GM18520 (cell line): ENCODE results near the gene HEXIM2.
A peak's percentile ranks its signal among the peaks of the same experiment; 100 is the strongest.

Source experiments
- ATAC-seq: cut with Tn5 transposase; IDR thresholded peaks from one replicate; pipeline ENCODE4 v1.9.1; 2021; ENCODE audit not compliant: unreplicated experiment

Gene HEXIM2

DNA sequence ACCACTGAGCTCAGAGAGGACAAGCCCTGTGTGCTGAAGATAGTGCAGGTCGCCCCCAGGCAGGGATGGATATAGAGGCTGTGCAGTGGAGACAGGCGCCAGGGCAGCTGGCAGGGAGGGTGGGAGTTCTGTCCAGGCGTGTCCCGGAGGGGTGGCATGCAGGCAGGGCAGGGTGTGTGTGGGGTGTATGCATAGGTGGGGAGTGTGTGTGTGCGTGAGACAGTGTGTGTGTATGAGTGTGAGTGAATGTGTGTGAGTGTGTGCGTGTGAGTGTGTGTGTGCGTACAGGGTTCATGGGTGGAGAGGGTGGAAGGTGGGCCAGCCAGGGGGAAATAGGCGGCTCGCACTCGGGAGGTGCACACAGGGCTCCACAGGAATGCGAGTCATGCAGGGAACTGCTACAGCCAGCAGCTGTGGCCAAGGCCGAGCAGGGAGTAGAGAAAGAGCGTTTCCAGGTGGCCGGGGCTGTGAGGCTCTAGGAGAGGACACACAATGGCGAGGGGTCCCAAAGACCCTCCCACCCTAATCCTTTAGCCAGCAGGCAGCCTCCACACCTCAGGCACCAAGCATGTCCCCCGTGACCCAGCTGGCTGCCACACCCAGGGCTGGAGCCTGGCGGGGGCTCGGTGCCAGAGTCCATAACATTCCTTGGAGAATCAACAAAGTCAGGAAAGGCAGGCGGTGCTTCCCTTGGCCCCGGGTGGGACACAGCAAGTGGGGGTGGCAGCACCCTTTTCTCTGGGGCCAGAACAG lies 34.0 kb upstream of the HEXIM2 start:
- ATAC-seq: no peak

DNA sequence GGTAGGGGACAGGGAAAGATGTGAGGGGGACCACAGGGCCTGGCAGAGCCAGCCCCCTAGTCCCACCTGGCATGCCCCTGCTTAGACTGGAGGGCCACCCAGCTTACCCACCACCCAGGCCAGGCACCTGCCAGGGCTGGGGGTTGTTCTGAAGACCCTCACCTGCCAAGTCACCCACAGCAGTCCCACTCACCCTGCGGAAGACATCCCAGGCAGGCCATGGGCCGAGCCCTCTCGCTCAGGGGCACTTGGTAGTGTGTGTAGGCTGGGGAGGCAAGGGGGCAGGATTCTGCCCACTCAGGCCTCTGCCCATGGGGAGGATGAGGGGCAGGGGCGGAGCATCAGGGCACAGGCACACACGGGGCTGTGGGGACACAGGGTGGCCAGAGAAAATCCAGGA lies 33.3 kb upstream of the HEXIM2 start:
- no peak for ATAC-seq

DNA sequence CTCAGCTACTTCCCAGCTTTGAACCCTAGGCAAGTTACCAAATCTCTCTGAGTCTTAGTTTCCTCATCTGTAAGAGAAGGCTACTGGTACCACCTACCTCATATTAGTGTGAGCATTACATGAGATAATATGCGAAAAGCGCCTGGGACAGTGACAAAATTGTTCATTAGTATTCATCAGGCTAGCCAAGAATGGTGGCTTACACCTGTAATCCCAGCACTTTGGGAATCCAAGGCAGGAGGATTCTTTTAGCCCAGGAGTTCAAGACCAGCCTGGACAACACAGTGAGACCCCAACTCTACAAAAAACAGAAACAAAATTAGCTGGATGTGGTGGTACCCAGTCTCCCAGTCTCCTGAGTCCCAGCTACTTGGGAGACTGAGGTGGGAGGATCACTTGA lies 32.7 kb upstream of the HEXIM2 start:
- no peak for ATAC-seq

DNA sequence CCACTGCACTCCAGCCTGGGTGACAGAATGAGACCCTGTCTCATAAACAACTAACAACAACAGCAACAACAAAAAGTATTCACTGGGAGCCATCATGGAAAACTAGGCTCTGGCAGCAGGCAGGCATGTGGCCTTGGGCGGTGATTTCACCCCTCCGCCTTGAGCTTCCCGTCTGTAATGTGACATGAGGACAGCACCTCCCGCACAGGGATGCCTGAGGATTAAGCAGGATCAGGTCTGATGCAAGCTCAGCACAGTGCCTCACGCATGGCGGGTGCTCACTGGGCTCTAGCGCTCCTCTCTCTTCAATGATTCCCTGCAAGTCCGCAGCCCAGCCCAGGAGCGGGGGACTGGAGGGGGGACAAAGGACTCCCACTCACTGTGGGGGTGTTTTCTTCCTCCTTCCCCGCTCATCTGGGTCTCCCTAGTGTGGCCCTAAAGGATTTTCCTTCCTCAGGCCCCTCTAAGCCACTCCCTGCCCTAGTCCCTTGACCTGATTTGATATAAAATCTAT lies 32.2 kb upstream of the HEXIM2 start:
- ATAC-seq: no peak

DNA sequence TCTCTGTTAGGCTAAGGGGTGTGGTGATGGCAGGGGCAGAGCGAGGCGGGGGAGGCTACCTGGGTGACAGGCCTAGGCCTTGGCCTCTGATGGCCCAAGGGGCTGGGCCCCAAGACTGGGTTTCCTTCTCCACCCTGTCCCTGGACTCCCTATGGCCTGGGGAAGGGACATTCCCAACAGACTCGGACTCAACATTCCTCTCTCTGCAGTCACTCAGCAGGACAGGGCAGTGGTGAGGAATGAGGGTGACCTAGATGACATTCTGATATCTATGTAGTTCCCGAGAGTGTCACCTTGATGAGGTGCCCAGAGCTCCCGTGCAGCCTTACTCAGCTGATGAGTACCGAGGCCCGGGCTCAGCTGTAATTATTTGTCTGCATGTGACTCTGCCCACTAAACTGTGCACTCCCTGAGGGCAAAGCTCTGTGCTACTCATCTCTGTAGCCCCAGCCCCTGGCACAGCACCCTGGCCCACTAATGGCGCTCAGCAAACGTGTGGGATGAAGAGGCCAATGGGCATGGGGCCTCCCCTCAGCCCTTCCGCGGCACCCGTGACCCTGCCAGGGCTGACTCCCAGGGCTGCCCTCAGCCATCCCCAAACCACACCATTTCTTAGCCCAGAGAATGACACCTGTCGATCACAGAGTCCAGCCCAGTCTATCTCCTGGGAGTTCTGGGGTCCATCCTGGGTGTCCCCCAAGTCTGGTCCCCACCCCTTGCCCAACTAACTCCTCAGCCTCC lies 31.6 kb upstream of the HEXIM2 start:
- no peak for ATAC-seq

DNA sequence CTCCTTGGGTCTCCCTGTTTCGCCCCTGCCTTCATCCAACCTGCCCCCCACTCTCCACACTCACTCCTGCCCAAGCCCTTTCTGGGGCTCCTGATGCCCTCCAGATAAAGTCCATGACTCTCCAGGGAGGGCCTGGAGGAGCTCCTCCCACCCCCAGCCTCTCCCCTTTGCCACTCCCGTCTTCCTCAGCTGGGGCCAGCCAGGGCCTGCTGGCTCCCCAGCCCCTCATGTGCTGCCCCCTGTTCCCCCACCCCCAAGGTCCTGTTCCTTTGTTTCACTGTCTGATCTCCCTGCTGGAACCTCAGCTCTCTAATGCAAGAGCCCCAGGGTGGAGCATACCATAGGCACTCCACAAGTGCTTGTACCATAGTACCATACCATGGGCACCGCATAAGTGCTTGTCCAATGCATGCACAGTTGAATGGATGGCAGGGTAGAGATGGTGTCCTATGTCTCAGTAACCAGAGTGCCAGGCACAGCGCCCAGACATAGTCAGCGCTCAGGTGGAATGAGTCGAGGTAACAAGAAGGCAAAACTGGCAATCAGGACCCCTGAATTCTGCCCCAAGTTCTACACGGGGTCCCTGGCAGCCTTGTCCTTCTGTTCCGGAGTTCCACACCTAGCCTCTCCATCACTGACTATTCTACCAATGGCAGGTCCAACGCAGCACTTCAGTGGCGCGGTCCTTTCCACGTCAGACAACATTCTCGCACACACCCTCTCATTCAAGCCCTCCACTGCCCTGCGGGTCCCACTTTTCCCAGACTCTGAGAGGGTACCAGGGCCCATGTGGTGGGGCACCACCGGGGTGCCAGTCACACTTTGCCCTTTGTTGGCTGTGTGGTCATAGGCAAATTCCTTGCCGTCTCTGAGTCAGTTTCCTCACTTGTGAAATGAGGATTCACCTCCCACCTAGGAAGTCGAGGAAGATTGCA lies 30.7 kb upstream of the HEXIM2 start:
- ATAC-seq: no peak

DNA sequence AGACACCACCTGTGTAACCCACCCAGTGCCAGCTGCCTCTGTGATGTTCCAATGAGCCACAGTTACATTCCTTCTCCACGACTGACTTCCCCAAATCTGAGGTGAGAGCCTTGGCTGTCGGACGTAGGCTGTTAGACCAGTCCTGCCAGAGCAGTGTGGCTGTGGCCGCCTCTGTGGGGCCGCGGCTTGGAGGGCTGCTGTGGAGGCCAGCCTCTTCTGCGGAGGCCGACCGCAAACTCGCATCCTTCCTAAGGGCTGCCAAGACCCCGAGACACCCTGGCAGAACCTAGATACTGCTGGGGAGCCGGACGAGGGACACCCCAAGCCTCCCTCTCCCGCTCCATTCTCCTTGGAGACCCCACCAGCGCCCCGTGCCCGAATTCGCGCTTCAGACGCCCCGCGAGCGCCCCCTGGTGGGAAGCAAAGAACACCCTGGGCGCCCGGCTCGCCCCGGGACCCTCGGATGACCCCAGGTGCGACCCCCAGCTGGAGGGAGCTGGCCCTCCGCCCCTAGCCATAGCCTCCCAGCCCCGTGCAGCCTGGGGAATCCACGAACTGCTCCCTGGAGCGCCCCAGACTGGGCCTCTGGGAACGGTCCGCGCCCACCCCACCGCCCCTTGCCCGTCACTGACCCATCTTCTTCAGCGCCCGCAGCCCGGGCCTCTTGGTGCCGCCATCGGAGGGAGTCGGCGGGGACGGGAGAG lies 29.9 kb upstream of the HEXIM2 start:
- no peak for ATAC-seq

DNA sequence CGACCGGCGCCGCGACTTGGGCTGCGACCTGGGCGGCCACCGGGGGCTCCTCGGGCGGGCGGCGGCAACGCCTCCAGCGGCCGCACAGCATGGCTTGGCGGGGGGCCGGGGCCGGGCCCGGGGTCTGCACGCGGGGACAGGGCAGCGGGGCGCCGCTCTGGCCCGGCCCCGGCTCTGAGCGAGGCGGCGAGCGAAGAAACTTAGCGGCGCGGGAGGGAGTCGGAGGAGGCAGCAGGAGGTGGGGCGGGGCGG lies 29.4 kb upstream of the HEXIM2 start, which contains the start of gene PLCD3:
PLCD3 (minus strand) TSS at position 196 of the 252 bp plus-strand sequence; CDS start at position 91, 105 bp downstream.
- no peak for ATAC-seq

DNA sequence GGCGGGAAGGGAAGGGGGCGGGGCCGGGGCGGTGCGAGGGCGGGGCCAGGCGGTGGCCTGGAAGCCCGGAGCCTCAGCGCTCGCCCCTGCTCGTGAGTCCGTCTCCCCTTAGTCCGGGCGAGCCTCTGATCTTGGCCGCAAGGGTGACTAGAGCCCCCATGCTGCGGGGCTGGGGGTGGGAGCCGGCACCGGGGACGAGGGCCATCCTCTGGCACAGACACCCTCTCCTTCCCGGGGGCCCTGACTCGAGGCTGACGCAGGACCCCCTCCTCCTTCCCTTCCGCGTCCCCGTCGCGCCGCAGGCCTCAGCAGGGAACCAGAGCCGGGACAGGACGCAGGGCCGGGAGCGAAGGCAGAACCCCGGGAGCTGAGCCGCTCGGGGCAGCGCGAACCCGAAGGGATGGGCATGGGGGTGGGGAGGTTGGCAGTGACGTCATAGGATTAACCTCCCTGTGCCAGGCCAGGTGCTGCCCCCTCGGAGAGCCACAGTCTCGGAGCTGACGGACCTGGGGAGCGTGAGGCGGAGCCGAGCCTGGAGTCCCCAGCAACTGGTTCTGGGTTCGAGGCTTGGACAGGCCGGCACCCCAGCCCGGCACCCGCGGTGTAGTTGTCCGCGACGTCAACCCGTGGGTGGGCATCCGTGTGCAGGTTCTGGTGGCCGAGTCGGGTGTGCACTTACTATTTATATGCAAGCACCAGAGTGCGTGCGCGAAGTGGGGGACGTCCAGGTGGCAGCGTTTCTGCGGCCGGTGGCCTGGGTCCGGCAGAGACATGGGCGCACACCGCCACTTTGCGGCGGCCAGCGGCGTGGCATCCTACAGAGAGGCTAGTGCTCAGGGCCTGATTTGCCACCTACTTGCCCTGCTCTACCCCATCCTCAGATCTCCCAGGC lies 28.9 kb upstream of the HEXIM2 start:
- no peak for ATAC-seq

DNA sequence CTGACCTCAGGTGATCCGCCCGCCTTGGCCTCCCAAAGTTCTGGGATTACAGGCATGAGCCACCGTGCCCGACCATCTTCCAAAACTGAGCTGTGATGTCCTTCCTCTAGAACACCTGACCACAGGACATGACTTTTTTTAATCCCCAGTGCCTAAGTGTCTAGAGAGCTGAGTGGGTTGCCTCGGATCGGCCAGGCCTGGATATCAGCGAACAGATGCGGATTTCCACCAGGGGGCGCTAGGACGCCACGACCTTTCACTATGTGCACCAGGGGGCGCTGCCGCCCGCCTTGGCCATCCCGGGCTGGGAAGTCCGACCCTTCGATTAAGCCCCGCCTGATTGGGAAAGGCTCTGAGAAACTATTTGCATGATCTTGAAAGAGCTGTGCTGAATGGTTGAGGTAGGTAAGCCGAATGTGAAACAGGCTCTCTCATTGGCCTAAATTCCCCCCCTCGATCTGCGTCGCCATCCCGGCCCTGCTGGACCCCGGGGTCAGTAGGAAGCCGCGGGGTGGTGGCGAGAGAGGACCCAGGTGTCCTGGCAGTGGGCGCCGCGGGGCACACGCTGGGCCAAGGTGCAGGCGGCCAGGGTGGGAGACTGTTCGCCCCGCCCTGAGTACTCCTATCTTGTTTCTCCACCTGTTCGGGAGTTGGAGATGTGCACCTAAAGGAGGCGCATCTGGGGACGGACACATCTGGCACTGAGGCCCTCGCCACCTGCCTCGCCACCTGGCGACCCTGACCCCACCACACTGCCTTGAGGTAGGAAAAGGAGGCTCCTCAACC lies 26.3 kb upstream of the HEXIM2 start, which contains the start of gene ACBD4:
ACBD4 (plus strand) TSS at position 496 of the 786 bp plus-strand sequence. CDS start 458 bp downstream, outside the sequence.
- ATAC-seq: peak; percentile 80

DNA sequence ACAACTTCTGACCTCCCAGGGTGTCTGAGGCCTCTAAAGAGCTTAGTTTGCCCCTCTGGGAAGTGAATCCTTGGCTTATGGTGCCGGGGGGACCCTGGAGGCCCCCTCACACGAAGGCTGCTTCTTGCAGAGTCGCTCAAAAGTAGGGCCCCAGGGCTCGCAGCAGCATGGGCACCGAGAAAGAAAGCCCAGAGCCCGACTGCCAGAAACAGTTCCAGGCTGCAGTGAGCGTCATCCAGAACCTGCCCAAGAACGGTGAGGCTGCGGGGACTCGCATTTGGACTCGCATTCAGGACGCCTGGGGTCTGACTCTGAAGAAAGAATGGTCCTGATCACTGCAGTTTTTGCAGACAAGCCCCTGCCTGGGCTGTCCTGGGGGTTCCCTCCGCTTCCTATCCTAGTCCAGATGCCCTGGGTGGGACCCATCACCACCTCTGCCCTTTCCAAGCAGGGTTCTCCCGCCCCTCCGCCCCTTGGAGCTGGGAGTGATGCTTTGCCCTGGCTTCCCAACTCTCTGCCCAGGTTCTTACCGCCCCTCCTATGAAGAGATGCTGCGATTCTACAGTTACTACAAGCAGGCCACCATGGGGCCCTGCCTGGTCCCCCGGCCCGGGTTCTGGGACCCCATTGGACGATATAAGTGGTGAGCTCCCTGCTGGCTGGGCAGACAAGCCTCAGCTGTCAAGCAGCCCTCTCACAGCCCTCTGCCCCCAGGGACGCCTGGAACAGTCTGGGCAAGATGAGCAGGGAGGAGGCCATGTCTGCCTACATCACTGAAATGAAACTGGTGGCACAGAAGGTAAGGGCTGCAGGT lies 25.5 kb upstream of the HEXIM2 start:
- no peak for ATAC-seq

DNA sequence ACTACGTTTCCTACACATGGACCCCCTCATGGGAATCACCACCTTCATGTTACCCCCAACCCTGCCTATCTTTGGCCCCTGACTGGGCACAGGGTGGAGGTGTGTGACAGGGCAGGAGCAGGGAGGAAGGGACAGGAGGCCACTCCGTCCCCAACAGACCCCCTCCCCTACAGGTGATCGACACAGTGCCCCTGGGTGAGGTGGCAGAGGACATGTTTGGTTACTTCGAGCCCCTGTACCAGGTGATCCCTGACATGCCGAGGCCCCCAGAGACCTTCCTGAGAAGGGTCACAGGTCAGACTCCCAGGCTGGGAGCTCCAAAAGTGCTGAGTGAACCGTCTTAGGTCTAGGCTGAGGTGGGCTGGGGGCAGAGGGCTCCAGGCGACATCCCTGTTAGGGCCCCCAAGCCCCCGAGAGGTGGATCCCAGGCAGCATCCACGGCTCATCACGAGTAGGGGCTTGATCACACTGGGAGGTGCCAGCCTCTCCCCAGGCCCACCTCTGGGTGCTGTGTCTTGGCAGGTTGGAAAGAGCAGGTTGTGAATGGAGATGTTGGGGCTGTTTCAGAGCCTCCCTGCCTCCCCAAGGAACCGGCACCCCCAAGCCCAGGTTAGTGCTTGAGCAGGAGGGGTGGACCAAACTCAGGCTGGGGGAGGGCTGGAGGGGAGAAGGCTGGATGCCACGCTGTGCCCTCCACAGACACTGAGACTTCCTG lies 24.7 kb upstream of the HEXIM2 start:
- ATAC-seq: no peak

DNA sequence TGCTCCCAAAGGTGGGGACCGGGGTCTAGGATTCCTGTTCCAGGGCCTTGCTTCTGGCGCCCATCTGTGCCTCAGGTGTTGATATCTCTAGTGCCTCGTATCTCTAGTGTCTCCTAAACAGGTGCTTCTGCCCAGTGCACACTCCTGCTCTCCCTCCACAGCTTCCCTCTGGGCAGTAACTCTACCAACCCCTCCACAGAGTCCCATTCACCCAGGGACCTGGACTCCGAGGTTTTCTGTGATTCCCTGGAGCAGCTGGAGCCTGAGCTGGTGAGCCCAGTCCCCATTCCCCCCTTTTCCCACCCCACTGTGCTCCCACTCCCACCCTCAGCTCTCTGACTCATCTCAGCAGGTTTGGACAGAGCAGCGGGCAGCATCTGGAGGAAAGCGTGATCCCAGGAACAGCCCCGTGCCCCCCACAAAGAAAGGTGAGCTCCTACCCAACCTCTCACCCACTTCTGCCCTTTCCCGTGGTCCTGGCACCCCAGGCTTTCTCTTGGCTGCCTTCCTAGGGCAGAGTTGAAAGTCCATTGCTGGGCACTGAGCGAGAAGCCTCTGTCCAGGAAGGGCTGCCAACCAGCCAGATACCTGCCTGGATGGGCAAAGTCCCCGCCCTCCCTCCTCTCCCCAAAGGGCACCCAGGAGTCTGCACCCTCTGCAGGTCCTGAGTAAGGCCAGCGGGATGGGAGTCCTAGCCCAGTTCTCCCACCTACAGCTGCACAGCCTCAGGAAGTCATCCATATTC lies 23.9 kb upstream of the HEXIM2 start:
- ATAC-seq: no peak

DNA sequence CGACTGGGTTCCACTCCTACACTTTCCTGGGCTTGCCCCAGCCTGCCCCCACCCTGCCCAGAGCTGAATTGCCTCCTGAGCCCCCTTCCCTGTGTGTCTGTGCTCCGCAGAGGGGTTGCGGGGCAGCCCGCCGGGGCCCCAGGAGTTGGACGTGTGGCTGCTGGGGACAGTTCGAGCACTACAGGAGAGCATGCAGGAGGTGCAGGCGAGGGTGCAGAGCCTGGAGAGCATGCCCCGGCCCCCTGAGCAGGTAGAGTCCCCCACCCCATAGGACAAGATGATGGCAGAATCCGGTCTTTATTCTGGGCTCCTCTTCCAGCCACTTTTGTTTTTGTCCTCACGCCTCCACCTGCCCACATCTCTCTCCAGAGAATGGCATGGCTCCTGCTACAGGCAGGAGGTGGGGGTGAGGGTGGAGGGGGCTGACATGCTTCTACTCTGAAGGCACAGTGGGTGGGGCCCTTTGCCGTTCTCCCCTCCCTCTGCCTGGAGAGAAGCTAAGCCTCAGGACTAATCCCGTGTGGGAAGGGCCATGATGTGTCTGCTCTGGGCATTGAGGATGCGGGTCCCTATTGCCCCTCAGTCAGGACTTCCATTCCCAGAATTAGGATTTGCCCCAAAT lies 22.7 kb upstream of the HEXIM2 start:
- ATAC-seq: no peak

DNA sequence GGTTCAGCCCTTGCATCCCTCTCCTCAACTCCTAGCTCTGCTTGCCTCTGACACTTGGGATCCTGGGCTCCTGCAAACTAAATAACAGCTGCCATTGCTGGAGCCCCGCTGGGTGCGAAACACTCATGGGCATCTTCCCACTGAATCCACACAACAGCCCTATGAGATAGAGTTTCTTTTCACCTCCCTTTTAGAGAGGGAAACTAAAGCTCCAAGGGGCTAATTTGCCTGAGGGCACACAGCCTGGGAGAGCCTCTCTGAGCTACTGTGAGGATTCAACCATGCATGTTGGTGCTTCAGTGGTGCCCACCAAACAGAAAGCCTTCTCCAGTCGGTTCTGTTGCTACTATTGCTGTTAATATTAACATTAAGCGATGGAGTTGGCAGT lies 22.1 kb upstream of the HEXIM2 start:
- ATAC-seq: no peak

DNA sequence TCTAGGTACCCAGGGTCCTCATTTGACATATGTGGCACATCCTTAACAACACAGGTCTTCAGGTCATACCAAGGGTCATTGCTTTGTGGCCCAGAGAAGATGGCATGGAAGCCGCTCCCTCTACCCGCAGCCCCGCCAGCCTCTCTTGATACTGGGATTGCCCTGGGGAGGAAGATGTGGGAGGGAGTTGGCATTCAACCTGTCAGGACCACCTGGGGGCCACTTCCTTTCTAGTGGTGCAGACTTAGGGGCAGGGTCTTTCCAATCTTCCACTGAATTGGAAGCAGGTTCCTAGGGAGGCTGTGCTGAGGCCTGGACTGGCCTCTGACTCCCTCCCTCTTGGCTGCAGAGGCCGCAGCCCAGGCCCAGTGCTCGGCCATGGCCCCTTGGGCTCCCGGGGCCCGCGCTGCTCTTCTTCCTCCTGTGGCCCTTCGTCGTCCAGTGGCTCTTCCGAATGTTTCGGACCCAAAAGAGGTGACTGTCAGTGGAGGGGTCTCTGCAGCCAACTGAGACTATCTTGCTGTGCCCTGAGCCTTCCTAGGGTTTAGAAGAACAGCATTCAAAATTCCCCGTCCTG lies 18.5 kb upstream of the HEXIM2 start:
- no peak for ATAC-seq
